Progenitor cell of endocrine pancreas (in vitro differentiated cells): ENCODE results near the gene CABP4. TPM values are rescaled to one million over a fixed set of nuclear protein-coding genes. Genes with fewer than 3 reads are reported as not detected.

ENCODE experiments used
- DNase-seq: peaks from one replicate; pipeline ENCODE4 v3.0.0; 2021; ENCODE audit warnings: low spot score; ENCODE audit not compliant: unreplicated experiment
- H3K27ac Mint-ChIP-seq: 2 replicates; pipeline ENCODE4 v1.8.0; 2021; ENCODE audit warnings: mild to moderate bottlenecking, moderate library complexity, mixed read lengths
- H3K27me3 Mint-ChIP-seq: 2 replicates; pipeline ENCODE4 v1.8.0; 2021; ENCODE audit warnings: mixed read lengths
- H3K36me3 Mint-ChIP-seq: 2 replicates; pipeline ENCODE4 v1.8.0; 2022; ENCODE audit warnings: mixed read lengths; ENCODE audit not compliant: insufficient read depth
- H3K4me1 Mint-ChIP-seq: 2 replicates; pipeline ENCODE4 v1.8.0; 2021; ENCODE audit warnings: low read depth, mixed read lengths
- H3K4me3 Mint-ChIP-seq: 2 replicates; pipeline ENCODE4 v1.8.0; 2021; ENCODE audit warnings: low read depth, mild to moderate bottlenecking, moderate library complexity, mixed read lengths
- H3K9me3 Mint-ChIP-seq: 2 replicates; pipeline ENCODE4 v1.8.0; 2021; ENCODE audit warnings: low read depth, mixed read lengths
- total RNA-seq: library from RNA; stranded (reverse); gene quantifications from 2 replicates; pipeline ENCODE4 v1.2.1, GENCODE V29; 2021
- TF ChIP-seq, protein P1 (sequence below): fragments of 200-600 bp; sonication (generic); IDR thresholded peaks from one replicate; pipeline ENCODE4 v1.5.0; 2021; ENCODE audit warnings: antibody characterized with exemption, mild to moderate bottlenecking; ENCODE audit not compliant: unreplicated experiment

Gene CABP4
- total RNA-seq, 1 donor from 2014 or later, result not detected

DNA sequence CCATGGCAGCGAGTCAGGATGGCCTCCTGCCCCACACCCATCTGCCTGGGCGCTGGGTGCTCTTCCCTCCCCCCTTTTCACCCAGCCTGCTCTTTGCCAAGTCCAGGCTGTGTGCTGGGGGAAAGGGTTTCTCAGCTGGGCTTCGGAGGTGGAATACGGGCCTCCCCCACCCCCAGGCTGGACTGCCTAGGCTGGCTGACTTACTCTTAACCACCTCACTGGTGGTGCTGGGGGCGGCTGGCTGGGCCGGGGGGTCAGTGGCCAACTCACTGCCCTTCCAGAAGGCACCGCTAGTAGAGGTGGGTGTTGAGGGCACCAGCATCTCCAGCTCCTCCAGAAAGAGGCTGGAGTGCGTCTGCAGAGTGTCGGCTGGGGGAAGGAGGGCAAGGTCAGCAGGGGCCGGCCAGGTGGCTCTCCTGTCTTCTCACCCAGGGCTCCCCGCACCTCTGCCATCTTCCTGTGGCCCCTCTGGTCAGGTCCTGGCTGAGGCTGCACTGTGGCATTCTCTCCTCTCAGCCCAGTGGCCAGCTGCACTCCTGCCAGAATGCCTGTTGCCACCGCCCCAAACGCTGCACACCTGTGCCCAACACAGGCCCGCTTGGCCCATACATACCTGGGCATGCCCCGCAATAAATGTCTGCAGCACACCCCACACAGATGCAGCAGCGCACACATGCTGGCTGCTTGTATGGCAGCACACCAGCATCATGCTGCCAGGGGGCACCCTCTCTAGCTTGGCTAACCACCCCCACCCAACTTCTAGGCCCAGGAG lies 40.3 kb downstream of the CABP4 start:
- Mint-ChIP-seq H3K27ac (no peak overlapping the region), H3K27me3 (no peaks in the 10 kb centered on the region), H3K4me3 (no peak overlapping the region), H3K9me3 (no peaks in the 10 kb centered on the region), H3K36me3 (peaks cover 2% of the 10 kb centered on the region), H3K4me1 (no peaks in the 10 kb centered on the region)
- TF ChIP-seq, protein P1, sequence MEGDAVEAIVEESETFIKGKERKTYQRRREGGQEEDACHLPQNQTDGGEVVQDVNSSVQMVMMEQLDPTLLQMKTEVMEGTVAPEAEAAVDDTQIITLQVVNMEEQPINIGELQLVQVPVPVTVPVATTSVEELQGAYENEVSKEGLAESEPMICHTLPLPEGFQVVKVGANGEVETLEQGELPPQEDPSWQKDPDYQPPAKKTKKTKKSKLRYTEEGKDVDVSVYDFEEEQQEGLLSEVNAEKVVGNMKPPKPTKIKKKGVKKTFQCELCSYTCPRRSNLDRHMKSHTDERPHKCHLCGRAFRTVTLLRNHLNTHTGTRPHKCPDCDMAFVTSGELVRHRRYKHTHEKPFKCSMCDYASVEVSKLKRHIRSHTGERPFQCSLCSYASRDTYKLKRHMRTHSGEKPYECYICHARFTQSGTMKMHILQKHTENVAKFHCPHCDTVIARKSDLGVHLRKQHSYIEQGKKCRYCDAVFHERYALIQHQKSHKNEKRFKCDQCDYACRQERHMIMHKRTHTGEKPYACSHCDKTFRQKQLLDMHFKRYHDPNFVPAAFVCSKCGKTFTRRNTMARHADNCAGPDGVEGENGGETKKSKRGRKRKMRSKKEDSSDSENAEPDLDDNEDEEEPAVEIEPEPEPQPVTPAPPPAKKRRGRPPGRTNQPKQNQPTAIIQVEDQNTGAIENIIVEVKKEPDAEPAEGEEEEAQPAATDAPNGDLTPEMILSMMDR, result no peak
- no peak for DNase-seq

DNA sequence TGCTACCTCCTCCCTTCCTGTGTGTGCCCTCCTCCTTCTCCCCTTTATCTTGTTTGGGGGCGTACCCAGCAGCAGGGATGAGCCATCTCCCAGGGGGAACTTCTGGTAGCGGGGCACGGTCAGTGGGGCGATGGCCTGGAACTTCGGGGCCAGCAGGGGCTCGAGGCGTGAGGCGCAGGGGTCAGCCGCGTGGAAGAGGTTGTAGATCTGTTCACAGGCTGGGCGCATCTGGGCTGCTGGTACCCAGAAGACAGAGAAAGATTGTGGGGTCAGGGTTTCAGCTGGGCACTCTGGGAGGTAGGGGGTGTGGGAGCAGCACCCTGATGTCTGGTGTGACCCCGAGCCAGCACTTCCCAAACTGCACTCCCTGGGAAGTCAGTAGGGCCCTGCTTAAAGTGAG lies 41.0 kb downstream of the CABP4 start:
- TF ChIP-seq, protein P1, result no peak
- Mint-ChIP-seq H3K4me1 (no peaks in the 10 kb centered on the region), H3K27ac (no peak overlapping the region), H3K36me3 (peaks cover 7% of the 10 kb centered on the region), H3K4me3 (no peak overlapping the region), H3K9me3 (no peaks in the 10 kb centered on the region), H3K27me3 (no peaks in the 10 kb centered on the region)
- no peak for DNase-seq

DNA sequence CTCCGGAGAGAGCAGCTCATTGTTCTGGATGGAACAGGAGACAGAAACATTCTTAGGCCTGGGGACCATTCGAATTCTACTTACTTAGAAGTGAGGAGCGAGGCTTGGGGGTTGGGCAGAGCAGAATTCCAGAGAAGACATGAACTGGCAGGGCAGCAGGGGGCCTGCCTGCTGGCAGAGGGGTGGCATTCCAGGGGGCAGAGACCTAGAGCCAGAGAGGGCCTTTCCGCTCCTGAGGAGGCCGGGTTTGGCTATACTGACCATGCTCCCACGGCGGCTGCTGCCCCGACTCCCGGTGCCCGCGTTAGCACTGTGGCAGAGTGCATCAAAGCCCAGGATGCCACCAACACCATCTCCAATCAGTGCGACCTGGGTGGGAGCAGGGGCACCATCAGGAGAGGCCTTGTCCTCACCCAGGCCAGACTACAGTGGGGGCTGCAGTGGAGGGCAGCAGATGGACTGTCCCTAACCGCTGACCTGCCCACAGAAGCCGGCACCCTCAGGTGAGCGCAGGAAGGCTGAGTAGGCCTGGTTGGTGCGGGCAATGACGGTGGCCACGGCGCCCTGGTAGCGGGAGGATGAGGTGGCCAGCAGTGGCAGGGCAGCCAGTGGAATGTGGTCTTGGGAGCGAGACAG lies 42.6 kb downstream of the CABP4 start:
- no peaks in the 10 kb centered on the region for H3K4me1 Mint-ChIP-seq
- no peak overlapping the region for H3K4me3 Mint-ChIP-seq
- H3K36me3 Mint-ChIP-seq, result peaks cover 7% of the 10 kb centered on the region
- DNase-seq, result no peak
- no peak overlapping the region for H3K27ac Mint-ChIP-seq
- H3K9me3 Mint-ChIP-seq, result no peaks in the 10 kb centered on the region
- peaks cover 1% of the 10 kb centered on the region for H3K27me3 Mint-ChIP-seq
- TF ChIP-seq, protein P1, result no peak

DNA sequence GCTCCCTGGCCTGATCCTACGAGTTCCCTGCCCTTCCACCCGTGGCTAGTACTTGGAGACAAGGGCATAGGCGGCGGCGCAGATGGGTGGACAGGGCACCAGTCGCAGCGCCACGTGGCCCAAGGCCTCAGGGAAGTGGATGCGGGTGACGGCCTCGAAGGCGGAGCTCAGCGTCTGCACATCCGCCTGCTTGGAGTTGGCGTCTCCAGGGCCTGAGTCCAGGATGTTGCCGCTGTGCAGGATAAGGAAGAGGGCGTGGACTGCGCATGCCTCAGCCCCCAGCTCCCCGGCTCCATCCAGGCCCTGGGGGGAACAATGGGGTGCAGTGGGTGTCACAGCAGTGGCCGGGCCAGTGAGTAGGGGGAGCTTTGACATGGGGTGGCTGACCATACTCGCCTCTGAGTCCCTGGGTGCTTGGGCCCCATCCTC lies 43.4 kb downstream of the CABP4 start:
- Mint-ChIP-seq H3K9me3 (no peaks in the 10 kb centered on the region), H3K4me1 (peaks cover 5% of the 10 kb centered on the region), H3K4me3 (no peak overlapping the region), H3K27me3 (peaks cover 5% of the 10 kb centered on the region), H3K27ac (no peak overlapping the region), H3K36me3 (peaks cover 9% of the 10 kb centered on the region)
- TF ChIP-seq, protein P1, result no peak
- DNase-seq, result no peak

DNA sequence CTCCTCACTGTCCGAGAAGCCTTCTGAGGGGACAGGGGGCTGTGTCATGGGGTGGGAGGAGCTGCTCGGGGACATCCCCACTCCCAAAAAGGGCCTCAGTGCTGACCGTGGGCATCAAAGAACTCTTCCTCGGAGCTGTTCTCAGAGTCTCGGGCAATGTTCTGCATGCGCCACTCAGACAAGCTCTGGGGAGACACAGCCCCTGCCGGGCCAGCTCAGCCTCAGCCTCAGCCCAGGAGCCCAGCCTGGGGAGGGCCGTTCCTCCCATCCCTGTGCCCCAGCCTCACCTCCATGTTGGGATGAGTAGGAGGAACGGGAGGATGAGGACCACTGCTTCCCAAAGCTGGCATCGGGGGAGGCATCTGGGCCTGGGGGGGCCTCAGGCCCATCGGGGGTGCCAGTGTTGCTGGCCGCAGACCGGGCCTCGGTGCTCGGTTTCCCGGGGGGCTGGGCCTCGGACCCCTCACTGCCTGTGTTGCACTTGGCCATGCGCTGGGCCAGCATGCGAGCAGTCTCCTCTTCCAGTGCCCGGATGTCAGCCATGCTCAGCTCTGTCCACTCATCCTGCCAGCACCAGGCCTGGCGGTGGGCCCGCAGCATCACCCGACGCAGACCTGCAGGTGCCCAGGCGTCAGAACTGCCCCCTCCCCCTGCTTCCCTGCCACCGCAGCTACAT lies 44.8 kb downstream of the CABP4 start:
- DNase-seq, result no peak
- Mint-ChIP-seq H3K9me3 (no peaks in the 10 kb centered on the region), H3K4me3 (no peak overlapping the region), H3K27me3 (peaks cover 5% of the 10 kb centered on the region), H3K4me1 (peaks cover 9% of the 10 kb centered on the region), H3K27ac (no peak overlapping the region), H3K36me3 (peaks cover 9% of the 10 kb centered on the region)
- TF ChIP-seq, protein P1, result no peak
